Measurements from ENCODE around the gene CCR2.
"Not testable (repeated sequence)": the region's sequence is repeated elsewhere in the genome, so short reads cannot be mapped to it uniquely, and the experiment has no call there.

Gene CCR2

DNA sequence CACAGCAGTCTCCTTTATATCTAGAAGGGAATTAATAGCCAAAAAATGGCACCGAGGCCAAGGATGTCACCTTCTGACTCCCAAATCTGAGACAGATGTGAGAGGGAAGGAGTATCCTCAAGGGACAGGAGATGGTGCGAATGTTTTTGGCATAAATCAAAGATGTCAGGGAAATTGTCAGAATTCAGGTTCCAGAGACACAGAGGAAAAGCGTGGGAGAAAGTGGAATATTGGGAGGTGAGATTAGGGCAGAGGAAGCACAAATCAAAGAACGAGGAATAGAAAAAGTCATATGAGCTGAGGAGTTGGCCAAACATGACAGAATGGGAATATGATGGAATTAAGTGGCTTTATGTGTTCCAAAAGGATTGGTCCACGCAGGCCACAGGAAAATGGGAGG, 46.9 kb downstream of the CCR2 start:
- Histone ChIP-seq H3K9me3 (ENCODE audit: severe bottlenecking) (no peaks in the 10 kb centered on the region), H3K36me3 (ENCODE audit: low read depth) (no peaks in the 10 kb centered on the region), H3K4me1 (ENCODE audit: insufficient read depth, poor library complexity, severe bottlenecking) (no peaks in the 10 kb centered on the region), H3K27ac (ENCODE audit: poor library complexity, severe bottlenecking) (no peak overlapping the region), H3K4me3 (ENCODE audit: severe bottlenecking) (no peak overlapping the region), H3K27me3 (ENCODE audit: insufficient read depth, poor library complexity, severe bottlenecking) (no peaks in the 10 kb centered on the region)
- DNase-seq (ENCODE audit: low spot score) = no peak
- TF ChIP-seq, protein P1, sequence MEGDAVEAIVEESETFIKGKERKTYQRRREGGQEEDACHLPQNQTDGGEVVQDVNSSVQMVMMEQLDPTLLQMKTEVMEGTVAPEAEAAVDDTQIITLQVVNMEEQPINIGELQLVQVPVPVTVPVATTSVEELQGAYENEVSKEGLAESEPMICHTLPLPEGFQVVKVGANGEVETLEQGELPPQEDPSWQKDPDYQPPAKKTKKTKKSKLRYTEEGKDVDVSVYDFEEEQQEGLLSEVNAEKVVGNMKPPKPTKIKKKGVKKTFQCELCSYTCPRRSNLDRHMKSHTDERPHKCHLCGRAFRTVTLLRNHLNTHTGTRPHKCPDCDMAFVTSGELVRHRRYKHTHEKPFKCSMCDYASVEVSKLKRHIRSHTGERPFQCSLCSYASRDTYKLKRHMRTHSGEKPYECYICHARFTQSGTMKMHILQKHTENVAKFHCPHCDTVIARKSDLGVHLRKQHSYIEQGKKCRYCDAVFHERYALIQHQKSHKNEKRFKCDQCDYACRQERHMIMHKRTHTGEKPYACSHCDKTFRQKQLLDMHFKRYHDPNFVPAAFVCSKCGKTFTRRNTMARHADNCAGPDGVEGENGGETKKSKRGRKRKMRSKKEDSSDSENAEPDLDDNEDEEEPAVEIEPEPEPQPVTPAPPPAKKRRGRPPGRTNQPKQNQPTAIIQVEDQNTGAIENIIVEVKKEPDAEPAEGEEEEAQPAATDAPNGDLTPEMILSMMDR (IDR thresholded peaks at IDR 0.05; ENCODE audit: poor library complexity, severe bottlenecking) = no peak
- no peak for ATAC-seq (ENCODE audit: low read depth)

DNA sequence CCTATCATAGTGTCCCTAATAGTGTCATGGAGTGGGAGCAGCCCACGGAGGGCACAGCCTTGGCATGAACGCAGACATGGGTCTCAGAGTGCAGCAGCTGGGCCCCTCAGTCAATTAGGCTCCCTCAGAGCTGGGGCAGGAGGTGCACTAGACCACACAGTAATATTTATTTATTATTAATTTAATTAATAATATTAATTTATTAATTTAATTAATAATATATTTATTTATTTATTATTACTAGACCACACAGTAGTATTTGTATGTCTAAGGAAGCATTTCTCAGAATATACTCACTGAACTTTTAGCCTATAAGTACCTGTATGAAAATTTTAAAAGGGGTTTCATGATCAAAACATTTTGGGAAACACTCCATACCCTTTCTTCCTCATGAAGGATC, 47.7 kb downstream of the CCR2 start:
- Histone ChIP-seq H3K27me3 (ENCODE audit: insufficient read depth, poor library complexity, severe bottlenecking) (no peaks in the 10 kb centered on the region), H3K4me1 (ENCODE audit: insufficient read depth, poor library complexity, severe bottlenecking) (no peaks in the 10 kb centered on the region), H3K4me3 (ENCODE audit: severe bottlenecking) (no peak overlapping the region), H3K27ac (ENCODE audit: poor library complexity, severe bottlenecking) (no peak overlapping the region), H3K36me3 (ENCODE audit: low read depth) (no peaks in the 10 kb centered on the region), H3K9me3 (ENCODE audit: severe bottlenecking) (no peaks in the 10 kb centered on the region)
- DNase-seq (ENCODE audit: low spot score) (no peak), ATAC-seq (ENCODE audit: low read depth) (no peak)
- TF ChIP-seq, protein P1 (IDR thresholded peaks at IDR 0.05; ENCODE audit: poor library complexity, severe bottlenecking) = no peak

DNA sequence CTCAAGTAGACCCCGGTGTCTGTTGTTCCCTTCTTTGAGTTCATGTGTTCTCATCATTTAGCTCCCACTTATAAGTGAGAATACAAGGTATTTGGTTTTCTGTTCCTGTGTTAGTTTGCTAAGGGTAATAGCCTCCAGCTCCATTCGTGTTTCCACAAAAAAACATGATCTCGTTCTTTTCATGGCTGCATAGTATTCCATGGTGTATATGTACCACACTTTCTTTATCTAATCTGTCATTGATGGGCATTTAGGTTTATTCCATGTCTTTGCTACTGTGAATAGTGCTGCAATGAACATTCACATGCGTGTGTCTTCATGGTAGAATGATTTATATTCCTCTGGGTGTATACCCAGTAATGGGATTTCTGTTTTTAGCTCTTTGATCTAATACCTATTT, 49.0 kb downstream of the CCR2 start:
- not testable (repeated sequence) for H3K9me3 ChIP-seq (ENCODE audit: severe bottlenecking); DNase-seq (ENCODE audit: low spot score); H3K4me3 ChIP-seq (ENCODE audit: severe bottlenecking); ATAC-seq (ENCODE audit: low read depth); H3K27me3 ChIP-seq (ENCODE audit: insufficient read depth, poor library complexity, severe bottlenecking); H3K27ac ChIP-seq (ENCODE audit: poor library complexity, severe bottlenecking); H3K36me3 ChIP-seq (ENCODE audit: low read depth)
- peaks cover 10% of the 10 kb centered on the region for H3K4me1 ChIP-seq (ENCODE audit: insufficient read depth, poor library complexity, severe bottlenecking)

DNA sequence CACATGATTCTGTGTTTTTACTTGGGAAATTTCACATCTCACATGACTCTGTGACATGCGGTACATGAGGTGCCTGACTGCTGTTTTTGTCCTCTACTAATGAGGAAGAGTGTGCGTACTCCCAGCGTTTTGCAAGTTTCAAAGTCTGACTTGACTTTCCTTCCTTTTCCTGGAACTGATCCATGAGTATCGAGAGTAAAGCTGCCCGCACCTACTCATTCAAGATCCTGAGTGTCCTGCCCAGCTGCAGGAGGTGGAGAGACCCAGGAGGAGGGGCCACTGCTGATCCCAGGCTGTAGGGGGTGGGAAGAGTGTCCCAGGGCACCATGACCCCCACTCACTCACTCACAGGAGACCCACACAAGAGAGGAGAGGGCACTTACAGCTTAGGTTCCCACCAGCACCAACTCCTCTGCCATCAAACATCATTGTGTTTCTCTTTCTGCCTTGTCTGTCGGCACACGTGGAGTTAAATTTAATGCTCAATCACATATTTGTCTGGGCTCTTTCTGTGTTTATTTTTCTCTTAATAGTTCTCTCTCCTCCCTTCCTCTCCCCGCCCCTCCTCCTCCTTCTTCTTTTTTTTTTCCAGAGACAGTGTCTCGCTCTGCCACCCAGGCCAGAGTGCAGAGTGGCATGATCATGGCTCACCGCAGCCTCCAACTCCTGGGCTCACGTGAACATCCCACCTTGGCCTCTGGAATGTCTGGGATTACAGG, 51.5 kb downstream of the CCR2 start:
- DNase-seq (ENCODE audit: low spot score) = no peak

DNA sequence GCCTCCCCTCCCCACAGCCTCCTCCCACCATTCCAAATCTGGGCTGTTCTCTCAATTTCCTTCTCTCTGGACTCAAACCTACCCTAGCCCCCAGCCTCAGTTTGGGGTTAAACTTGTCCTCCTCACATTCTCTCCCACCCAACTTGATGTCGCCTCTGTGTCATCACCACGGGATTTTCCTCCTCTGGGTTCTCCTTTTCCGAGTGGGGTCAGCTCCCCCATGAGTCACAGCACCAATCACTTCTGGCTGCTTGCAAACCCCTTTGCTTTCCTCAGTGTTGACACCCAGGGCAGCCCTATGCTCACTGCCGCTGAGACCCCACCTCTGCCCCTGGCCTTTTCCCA, 52.5 kb downstream of the CCR2 start:
- TF ChIP-seq, protein P1 (IDR thresholded peaks at IDR 0.05; ENCODE audit: poor library complexity, severe bottlenecking) = no peak
- no peak overlapping the region for H3K27ac ChIP-seq (ENCODE audit: poor library complexity, severe bottlenecking)
- peaks cover 10% of the 10 kb centered on the region for H3K4me1 ChIP-seq (ENCODE audit: insufficient read depth, poor library complexity, severe bottlenecking)

More for the DNA sequence above, 51.5 kb downstream of the CCR2 start:
- no peak; the same call in 2 of the 3 replicates for ATAC-seq (ENCODE audit: low read depth)
- TF ChIP-seq, protein P1 (IDR thresholded peaks at IDR 0.05; ENCODE audit: poor library complexity, severe bottlenecking) = no peak
- no peaks in the 10 kb centered on the region for H3K27me3 ChIP-seq (ENCODE audit: insufficient read depth, poor library complexity, severe bottlenecking)
- no peaks in the 10 kb centered on the region for H3K9me3 ChIP-seq (ENCODE audit: severe bottlenecking)
- H3K36me3 ChIP-seq (ENCODE audit: low read depth) = no peaks in the 10 kb centered on the region
- H3K4me3 ChIP-seq (ENCODE audit: severe bottlenecking) = no peak overlapping the region
- no peak overlapping the region for H3K27ac ChIP-seq (ENCODE audit: poor library complexity, severe bottlenecking)
- peaks cover 10% of the 10 kb centered on the region for H3K4me1 ChIP-seq (ENCODE audit: insufficient read depth, poor library complexity, severe bottlenecking)

More for the DNA sequence above, 52.5 kb downstream of the CCR2 start:
- Histone ChIP-seq H3K9me3 (ENCODE audit: severe bottlenecking) (no peaks in the 10 kb centered on the region), H3K27me3 (ENCODE audit: insufficient read depth, poor library complexity, severe bottlenecking) (no peaks in the 10 kb centered on the region), H3K4me3 (ENCODE audit: severe bottlenecking) (no peak overlapping the region), H3K36me3 (ENCODE audit: low read depth) (no peaks in the 10 kb centered on the region)
- ATAC-seq (ENCODE audit: low read depth) (no peak), DNase-seq (ENCODE audit: low spot score) (no peak)
